Kidney tubule cell (primary cell): Measurements from ENCODE around the gene WDR88.
"Not testable (repeated sequence)": the region's sequence is repeated elsewhere in the genome, so short reads cannot be mapped to it uniquely, and the experiment has no call there.

Experiments
- DNase-seq: peaks from one replicate; pipeline ENCODE4 v3.0.0-alpha.2; 2018; ENCODE audit warnings: low spot score

The WDR88 gene

GRCh38 chr19:33198169-33198568 lies 66.3 kb downstream of the WDR88 start:
- no peak for DNase-seq

GRCh38 chr19:33199441-33200265 lies 67.7 kb downstream of the WDR88 start:
- DNase-seq, result peak; percentile 34

- no peak for DNase-seq
Observed at GRCh38 chr19:33201473-33201872, 69.6 kb downstream of the WDR88 start.

- no peak for DNase-seq
Observed at GRCh38 chr19:33201886-33202545, 70.1 kb downstream of the WDR88 start.

- no peak for DNase-seq
Observed at GRCh38 chr19:33202546-33203507, 70.9 kb downstream of the WDR88 start.

- no peak for DNase-seq
Observed at GRCh38 chr19:33203529-33203928, 71.6 kb downstream of the WDR88 start.

- no peak for DNase-seq
Observed at GRCh38 chr19:33204136-33204973, 72.4 kb downstream of the WDR88 start.

- no peak for DNase-seq
Observed at GRCh38 chr19:33205110-33205509, 73.2 kb downstream of the WDR88 start.

GRCh38 chr19:33205531-33206260 lies 73.8 kb downstream of the WDR88 start:
- DNase-seq, result no peak

- no peak for DNase-seq
Observed at GRCh38 chr19:33206261-33207039, 74.5 kb downstream of the WDR88 start.

GRCh38 chr19:33207040-33207620 lies 75.2 kb downstream of the WDR88 start:
- no peak for DNase-seq

- DNase-seq, result no peak
Observed at GRCh38 chr19:33207903-33208302, 76.0 kb downstream of the WDR88 start.

GRCh38 chr19:33208371-33208895 lies 76.5 kb downstream of the WDR88 start:
- no peak for DNase-seq

GRCh38 chr19:33208904-33209849 lies 77.3 kb downstream of the WDR88 start:
- no peak for DNase-seq

GRCh38 chr19:33209850-33210230 lies 77.9 kb downstream of the WDR88 start:
- DNase-seq, result not testable (repeated sequence)

GRCh38 chr19:33210266-33210940 lies 78.5 kb downstream of the WDR88 start:
- DNase-seq, result no peak

- no peak for DNase-seq
Observed at GRCh38 chr19:33211794-33212435, 80.0 kb downstream of the WDR88 start.
